Tibial nerve (tissue), 4 donors: Measurements from ENCODE around the gene SCAF1.

Source experiments
- CTCF ChIP-seq, 5 experiments: fragments of 200-600 bp in 3 of 5; fragments of 450-650 bp in 2 of 5; sonication (generic) in 3 of 5; IDR thresholded peaks; one replicate each; pipeline ENCODE4 v1.5.1; 2016 to 2019; ENCODE audit warnings: antibody characterized with exemption in 5 of 5, mild to moderate bottlenecking in 3 of 5, moderate library complexity in 2 of 5
- EP300 ChIP-seq, 2 donors: sonication (generic); formaldehyde crosslinking; IDR thresholded peaks; one replicate each; pipeline ENCODE4 v1.6.1; 2017; ENCODE audit warnings: antibody characterized with exemption in 2 of 2, mild to moderate bottlenecking in 1 of 2
- POLR2A ChIP-seq, 2 donors: fragments of 450-650 bp; IDR thresholded peaks; one replicate each; pipeline ENCODE4 v1.6.1; 2017; ENCODE audit warnings: antibody characterized with exemption in 2 of 2, mild to moderate bottlenecking in 2 of 2, moderate library complexity in 2 of 2

- TF ChIP-seq CTCF (IDR thresholded peaks at IDR 0.05) (no peak), EP300 (IDR thresholded peaks at IDR 0.05) (no peak), POLR2A (IDR thresholded peaks at IDR 0.05) (peak; percentile 31 to 36)
Observed at GRCh38 chr19:49639401-49640112, 2.5 kb upstream of the SCAF1 start.
